ENCODE results near the gene FCHSD2.

The FCHSD2 gene

GRCh38 chr11:73142128-73142377 lies at the start of gene FCHSD2:
Gene FCHSD2 (minus strand): TSS chr11:73142318. CDS start chr11:73141877, 441 bp downstream.
- Histone ChIP-seq H3K9me3 (ENCODE audit: control insufficient read depth, low read length) (no peaks in the 10 kb centered on the region), H3K4me1 (ENCODE audit: control insufficient read depth, insufficient read depth, low read length) (peaks cover 24% of the 10 kb centered on the region), H3K27me3 (ENCODE audit: control insufficient read depth, insufficient read depth, low read length) (no peaks in the 10 kb centered on the region), H3K36me3 (ENCODE audit: control insufficient read depth, insufficient read depth, low read length) (no peaks in the 10 kb centered on the region), H3K4me3 (ENCODE audit: low read length) (peak within 1 kb of the TSS; percentile 77), H3K9ac (ENCODE audit: low read length) (peak within 1 kb of the TSS; percentile 66)

- Histone ChIP-seq H3K9me3 (ENCODE audit: control insufficient read depth, low read length) (no peaks in the 10 kb centered on the region), H3K36me3 (ENCODE audit: control insufficient read depth, insufficient read depth, low read length) (no peaks in the 10 kb centered on the region), H3K27me3 (ENCODE audit: control insufficient read depth, insufficient read depth, low read length) (no peaks in the 10 kb centered on the region), H3K4me1 (ENCODE audit: control insufficient read depth, insufficient read depth, low read length) (peaks cover 13% of the 10 kb centered on the region), H3K4me3 (ENCODE audit: low read length) (no peak overlapping the region), H3K9ac (ENCODE audit: low read length) (no peak overlapping the region)
These were observed 49.0 kb upstream of the FCHSD2 start for GRCh38 chr11:73191151-73191550.

GRCh38 chr11:73190557-73190885 lies 48.4 kb upstream of the FCHSD2 start:
- Histone ChIP-seq H3K9ac (ENCODE audit: low read length) (no peak overlapping the region), H3K4me1 (ENCODE audit: control insufficient read depth, insufficient read depth, low read length) (peaks cover 13% of the 10 kb centered on the region), H3K36me3 (ENCODE audit: control insufficient read depth, insufficient read depth, low read length) (no peaks in the 10 kb centered on the region), H3K9me3 (ENCODE audit: control insufficient read depth, low read length) (no peaks in the 10 kb centered on the region), H3K4me3 (ENCODE audit: low read length) (no peak overlapping the region), H3K27me3 (ENCODE audit: control insufficient read depth, insufficient read depth, low read length) (no peaks in the 10 kb centered on the region)

GRCh38 chr11:73189723-73190556 lies 47.8 kb upstream of the FCHSD2 start:
- Histone ChIP-seq H3K9ac (ENCODE audit: low read length) (no peak overlapping the region), H3K4me1 (ENCODE audit: control insufficient read depth, insufficient read depth, low read length) (peaks cover 10% of the 10 kb centered on the region), H3K27me3 (ENCODE audit: control insufficient read depth, insufficient read depth, low read length) (no peaks in the 10 kb centered on the region), H3K9me3 (ENCODE audit: control insufficient read depth, low read length) (no peaks in the 10 kb centered on the region), H3K4me3 (ENCODE audit: low read length) (no peak overlapping the region), H3K36me3 (ENCODE audit: control insufficient read depth, insufficient read depth, low read length) (no peaks in the 10 kb centered on the region)

- Histone ChIP-seq H3K9ac (ENCODE audit: low read length) (no peak overlapping the region), H3K9me3 (ENCODE audit: control insufficient read depth, low read length) (no peaks in the 10 kb centered on the region), H3K36me3 (ENCODE audit: control insufficient read depth, insufficient read depth, low read length) (no peaks in the 10 kb centered on the region), H3K4me1 (ENCODE audit: control insufficient read depth, insufficient read depth, low read length) (peaks cover 8% of the 10 kb centered on the region), H3K27me3 (ENCODE audit: control insufficient read depth, insufficient read depth, low read length) (no peaks in the 10 kb centered on the region), H3K4me3 (ENCODE audit: low read length) (no peak overlapping the region)
These were observed 47.2 kb upstream of the FCHSD2 start for GRCh38 chr11:73189315-73189714.

GRCh38 chr11:73188301-73188700 lies 46.2 kb upstream of the FCHSD2 start:
- Histone ChIP-seq H3K9ac (ENCODE audit: low read length) (no peak overlapping the region), H3K36me3 (ENCODE audit: control insufficient read depth, insufficient read depth, low read length) (no peaks in the 10 kb centered on the region), H3K9me3 (ENCODE audit: control insufficient read depth, low read length) (no peaks in the 10 kb centered on the region), H3K4me3 (ENCODE audit: low read length) (no peak overlapping the region), H3K27me3 (ENCODE audit: control insufficient read depth, insufficient read depth, low read length) (no peaks in the 10 kb centered on the region), H3K4me1 (ENCODE audit: control insufficient read depth, insufficient read depth, low read length) (peaks cover 8% of the 10 kb centered on the region)

GRCh38 chr11:73187854-73188253 lies 45.7 kb upstream of the FCHSD2 start:
- Histone ChIP-seq H3K27me3 (ENCODE audit: control insufficient read depth, insufficient read depth, low read length) (no peaks in the 10 kb centered on the region), H3K4me1 (ENCODE audit: control insufficient read depth, insufficient read depth, low read length) (peaks cover 8% of the 10 kb centered on the region), H3K9me3 (ENCODE audit: control insufficient read depth, low read length) (no peaks in the 10 kb centered on the region), H3K4me3 (ENCODE audit: low read length) (no peak overlapping the region), H3K9ac (ENCODE audit: low read length) (no peak overlapping the region), H3K36me3 (ENCODE audit: control insufficient read depth, insufficient read depth, low read length) (no peaks in the 10 kb centered on the region)

DNA sequence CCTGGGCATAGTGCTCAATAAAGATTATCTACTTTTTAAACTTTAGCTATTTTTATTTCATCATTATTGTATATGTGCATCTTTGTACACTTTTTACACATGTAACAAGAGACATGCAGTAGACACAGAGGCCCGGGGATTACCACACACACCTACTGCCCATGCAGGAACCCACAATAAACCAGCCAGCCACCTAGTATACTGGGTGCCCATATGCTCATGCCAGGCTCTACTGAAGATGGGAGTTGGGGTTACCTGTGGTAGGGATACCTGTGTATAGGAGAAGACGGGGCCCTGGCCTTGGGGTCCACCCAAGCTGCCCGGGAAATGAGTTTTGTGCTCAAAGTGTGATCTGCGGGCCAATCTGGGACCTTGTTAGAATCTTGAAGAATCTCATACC lies 44.8 kb upstream of the FCHSD2 start:
- Histone ChIP-seq H3K4me1 (ENCODE audit: control insufficient read depth, insufficient read depth, low read length) (peaks cover 4% of the 10 kb centered on the region), H3K36me3 (ENCODE audit: control insufficient read depth, insufficient read depth, low read length) (no peaks in the 10 kb centered on the region), H3K9me3 (ENCODE audit: control insufficient read depth, low read length) (no peaks in the 10 kb centered on the region), H3K4me3 (ENCODE audit: low read length) (no peak overlapping the region), H3K27me3 (ENCODE audit: control insufficient read depth, insufficient read depth, low read length) (no peaks in the 10 kb centered on the region), H3K9ac (ENCODE audit: low read length) (no peak overlapping the region)

- H3K4me3 ChIP-seq (ENCODE audit: low read length) = no peak overlapping the region
- H3K9me3 ChIP-seq (ENCODE audit: control insufficient read depth, low read length) = no peaks in the 10 kb centered on the region
- H3K9ac ChIP-seq (ENCODE audit: low read length) = no peak overlapping the region
- H3K27me3 ChIP-seq (ENCODE audit: control insufficient read depth, insufficient read depth, low read length) = no peaks in the 10 kb centered on the region
- H3K36me3 ChIP-seq (ENCODE audit: control insufficient read depth, insufficient read depth, low read length) = no peaks in the 10 kb centered on the region
- H3K4me1 ChIP-seq (ENCODE audit: control insufficient read depth, insufficient read depth, low read length) = peaks cover 4% of the 10 kb centered on the region
These were observed 44.3 kb upstream of the FCHSD2 start for GRCh38 chr11:73186294-73186850.

DNA sequence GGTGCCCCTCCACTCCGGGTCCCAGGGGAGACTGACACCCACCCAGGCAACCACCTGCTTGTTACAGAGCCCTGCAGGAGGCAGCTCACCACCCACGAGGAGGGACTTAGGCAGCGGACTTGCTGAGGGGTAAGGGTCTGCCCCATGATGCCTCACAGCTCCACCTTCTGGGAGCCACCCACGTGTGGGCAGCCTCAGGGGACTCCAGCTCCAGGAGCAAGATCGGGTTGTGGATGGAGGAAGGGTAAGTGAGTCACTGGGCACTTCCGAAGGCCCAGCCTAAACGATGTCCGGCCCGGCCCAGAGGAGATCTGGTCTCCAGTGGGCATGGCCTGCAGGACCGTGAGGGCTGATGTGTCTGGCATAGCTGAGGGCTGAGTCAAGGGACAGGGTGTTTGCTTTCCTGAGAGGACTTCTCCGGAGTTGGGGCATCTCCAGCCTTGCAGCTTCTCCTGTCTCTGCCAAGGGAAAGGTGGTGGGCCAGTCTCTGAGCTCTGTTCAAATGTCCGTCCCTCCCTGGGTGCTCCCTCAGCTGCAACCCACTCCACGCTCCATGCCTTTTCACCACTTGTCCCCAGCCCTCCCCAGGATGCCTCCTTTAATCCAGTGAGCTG lies 43.7 kb upstream of the FCHSD2 start:
- no peak overlapping the region for H3K4me3 ChIP-seq (ENCODE audit: low read length)
- H3K9me3 ChIP-seq (ENCODE audit: control insufficient read depth, low read length) = no peaks in the 10 kb centered on the region
- no peaks in the 10 kb centered on the region for H3K36me3 ChIP-seq (ENCODE audit: control insufficient read depth, insufficient read depth, low read length)
- peaks cover 4% of the 10 kb centered on the region for H3K4me1 ChIP-seq (ENCODE audit: control insufficient read depth, insufficient read depth, low read length)
- H3K9ac ChIP-seq (ENCODE audit: low read length) = no peak overlapping the region
- H3K27me3 ChIP-seq (ENCODE audit: control insufficient read depth, insufficient read depth, low read length) = no peaks in the 10 kb centered on the region

GRCh38 chr11:73184953-73185671 lies 43.0 kb upstream of the FCHSD2 start:
- H3K4me3 ChIP-seq (ENCODE audit: low read length) = no peak overlapping the region
- H3K27me3 ChIP-seq (ENCODE audit: control insufficient read depth, insufficient read depth, low read length) = no peaks in the 10 kb centered on the region
- no peaks in the 10 kb centered on the region for H3K9me3 ChIP-seq (ENCODE audit: control insufficient read depth, low read length)
- H3K9ac ChIP-seq (ENCODE audit: low read length) = no peak overlapping the region
- H3K4me1 ChIP-seq (ENCODE audit: control insufficient read depth, insufficient read depth, low read length) = peaks cover 4% of the 10 kb centered on the region
- H3K36me3 ChIP-seq (ENCODE audit: control insufficient read depth, insufficient read depth, low read length) = no peaks in the 10 kb centered on the region

DNA sequence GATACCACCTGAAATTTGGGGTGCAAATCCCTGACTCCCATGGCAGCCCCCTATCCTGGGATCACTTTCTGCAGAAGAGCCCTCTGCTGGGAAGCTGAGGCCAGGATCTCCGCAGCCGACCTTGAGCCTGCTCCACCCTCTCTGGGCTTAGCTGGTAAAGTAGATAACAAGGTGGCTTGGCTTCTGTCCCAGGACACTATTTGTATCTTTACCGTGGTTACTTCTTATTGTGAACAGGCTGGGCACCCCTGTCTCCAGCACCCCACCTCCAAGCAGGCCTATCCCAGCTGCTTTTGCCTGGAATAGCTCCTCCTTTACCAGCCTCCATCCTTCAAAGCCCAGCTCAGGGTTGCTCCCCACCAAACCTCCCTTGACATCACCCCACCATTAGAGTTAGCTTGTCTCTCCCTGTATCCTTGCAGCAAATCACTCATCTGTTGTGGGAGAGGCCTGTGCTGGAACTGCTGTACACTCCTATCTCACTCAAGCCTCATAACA lies 40.8 kb upstream of the FCHSD2 start:
- H3K9me3 ChIP-seq (ENCODE audit: control insufficient read depth, low read length) = no peaks in the 10 kb centered on the region
- H3K9ac ChIP-seq (ENCODE audit: low read length) = no peak overlapping the region
- H3K4me3 ChIP-seq (ENCODE audit: low read length) = no peak overlapping the region
- H3K4me1 ChIP-seq (ENCODE audit: control insufficient read depth, insufficient read depth, low read length) = peaks cover 9% of the 10 kb centered on the region
- no peaks in the 10 kb centered on the region for H3K36me3 ChIP-seq (ENCODE audit: control insufficient read depth, insufficient read depth, low read length)
- H3K27me3 ChIP-seq (ENCODE audit: control insufficient read depth, insufficient read depth, low read length) = peaks cover 7% of the 10 kb centered on the region
